GM18520 (cell line): ENCODE results near the gene RBMS1.

ENCODE experiments used
- ATAC-seq: cut with Tn5 transposase; IDR thresholded peaks from one replicate; pipeline ENCODE4 v1.9.1; 2021; ENCODE audit not compliant: unreplicated experiment

RBMS1 gene

DNA sequence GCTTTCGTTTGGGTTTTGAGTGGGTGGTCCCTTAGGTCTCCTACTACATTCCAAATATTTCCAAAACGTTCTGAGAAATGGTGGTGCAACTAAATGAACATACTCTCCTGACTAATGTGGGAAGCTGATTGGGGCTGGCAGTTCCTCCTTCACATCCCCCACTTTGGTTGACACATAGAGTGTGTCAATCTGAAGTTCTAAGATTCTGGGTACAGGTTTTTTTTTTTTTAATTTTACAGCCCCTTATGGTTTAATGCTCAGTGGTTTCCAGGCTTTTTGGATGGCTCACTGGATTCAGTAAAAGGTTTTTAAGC, 235.2 kb downstream of the RBMS1 start:
- ATAC-seq = no peak

DNA sequence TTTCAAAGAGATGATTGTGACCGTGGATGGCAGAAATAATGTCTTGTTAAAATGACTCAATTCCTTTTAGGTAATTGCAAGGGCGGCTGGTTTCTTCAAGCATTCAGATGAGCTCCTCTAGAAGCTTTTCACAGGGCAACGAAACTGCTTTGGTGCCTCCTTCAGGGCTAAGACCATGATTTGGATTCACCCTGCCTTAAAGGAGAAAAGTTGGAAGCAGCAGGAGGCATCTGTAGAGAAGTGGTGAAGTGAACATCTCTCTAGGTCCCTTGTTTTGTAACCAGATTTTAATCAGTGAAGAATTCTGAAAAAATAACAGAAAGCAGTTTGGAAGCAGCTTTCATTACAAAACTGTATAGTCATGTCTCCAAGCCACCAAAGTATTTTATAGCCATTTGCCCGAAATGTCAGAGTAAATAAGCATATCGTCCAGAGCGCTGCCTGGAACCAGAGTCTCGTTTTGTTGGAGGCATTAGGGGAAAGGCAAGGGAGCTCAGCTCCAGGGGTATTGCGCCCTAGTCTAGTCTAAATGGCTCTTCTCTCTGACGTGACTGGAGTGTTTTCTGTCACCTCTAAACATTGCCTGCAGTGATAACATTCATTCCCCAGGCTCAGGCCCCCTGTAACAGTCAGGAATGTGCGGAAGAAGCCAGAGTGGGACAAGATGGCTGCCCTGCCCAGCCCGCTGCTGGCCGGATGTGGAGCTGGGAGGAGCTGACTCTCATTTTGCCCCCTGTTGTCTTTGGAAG, 235.7 kb downstream of the RBMS1 start:
- no peak for ATAC-seq

DNA sequence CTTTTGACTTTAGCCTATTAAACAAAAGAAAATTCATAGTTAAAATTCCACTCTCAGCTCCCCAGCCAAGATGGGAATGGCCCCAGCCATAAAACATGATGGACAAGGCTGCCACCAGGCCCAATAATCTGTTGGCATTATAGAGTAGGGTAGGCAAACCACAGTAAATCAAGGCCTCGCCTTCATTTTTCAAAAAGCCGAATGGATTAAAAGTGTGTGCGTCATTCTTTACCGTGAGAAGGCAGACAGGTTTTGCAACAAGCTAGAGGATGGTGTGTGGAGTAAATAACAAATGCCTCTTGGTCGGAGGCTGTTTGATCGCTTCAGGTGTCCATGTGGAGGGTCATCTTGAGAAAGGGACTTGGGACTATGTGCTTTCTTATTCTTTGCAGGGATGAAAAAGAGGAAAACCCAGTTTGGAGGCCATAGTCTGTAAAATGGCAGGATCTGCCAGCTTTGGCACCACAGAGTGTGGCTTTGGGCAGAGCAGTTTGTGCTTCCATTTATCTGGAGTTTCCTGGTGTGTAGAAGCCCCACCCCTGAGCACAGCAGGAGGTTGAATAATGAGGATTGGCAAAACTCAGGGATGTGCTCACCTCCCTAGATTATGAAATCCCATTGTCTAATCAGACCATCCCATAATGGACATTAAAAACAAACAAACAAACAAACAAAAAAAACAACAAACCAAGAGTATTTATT, 236.4 kb downstream of the RBMS1 start:
- ATAC-seq = no peak

DNA sequence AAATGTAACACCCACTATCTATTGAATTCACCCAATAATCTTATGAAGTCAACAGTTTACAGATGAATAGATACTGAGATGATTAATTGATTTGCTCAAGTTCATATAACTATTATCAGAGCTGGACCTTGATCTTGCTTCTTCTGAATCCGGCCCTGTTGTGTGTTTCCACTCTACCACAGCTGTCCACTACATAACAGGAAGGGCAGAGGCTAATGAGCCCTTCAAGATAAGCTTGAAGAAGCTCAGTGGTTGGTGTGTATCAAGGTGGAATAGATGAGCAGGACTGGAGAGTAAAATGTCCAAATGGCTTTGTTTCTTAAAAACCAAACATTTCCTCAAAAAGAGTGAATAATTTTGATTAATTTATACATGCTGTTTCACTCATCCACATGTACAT, 237.1 kb downstream of the RBMS1 start:
- no peak for ATAC-seq

DNA sequence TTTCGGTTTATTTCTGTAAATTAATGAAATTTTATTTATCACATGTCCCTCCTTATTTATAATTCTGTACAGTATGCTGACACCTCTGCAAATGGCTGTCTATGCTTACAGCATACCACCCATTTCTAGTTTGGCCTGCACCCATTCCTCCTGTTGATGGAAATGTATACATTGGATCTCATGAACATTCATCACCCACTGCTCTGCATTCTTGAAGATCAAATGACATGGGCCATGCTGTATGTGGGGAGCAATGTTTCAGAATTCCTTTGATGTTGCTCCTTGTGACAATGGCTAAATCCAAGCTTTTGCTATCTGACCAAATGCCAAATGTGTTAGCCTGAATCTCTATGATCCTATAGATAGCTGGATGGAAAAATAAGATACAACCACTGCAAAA, 238.2 kb downstream of the RBMS1 start:
- ATAC-seq = no peak

DNA sequence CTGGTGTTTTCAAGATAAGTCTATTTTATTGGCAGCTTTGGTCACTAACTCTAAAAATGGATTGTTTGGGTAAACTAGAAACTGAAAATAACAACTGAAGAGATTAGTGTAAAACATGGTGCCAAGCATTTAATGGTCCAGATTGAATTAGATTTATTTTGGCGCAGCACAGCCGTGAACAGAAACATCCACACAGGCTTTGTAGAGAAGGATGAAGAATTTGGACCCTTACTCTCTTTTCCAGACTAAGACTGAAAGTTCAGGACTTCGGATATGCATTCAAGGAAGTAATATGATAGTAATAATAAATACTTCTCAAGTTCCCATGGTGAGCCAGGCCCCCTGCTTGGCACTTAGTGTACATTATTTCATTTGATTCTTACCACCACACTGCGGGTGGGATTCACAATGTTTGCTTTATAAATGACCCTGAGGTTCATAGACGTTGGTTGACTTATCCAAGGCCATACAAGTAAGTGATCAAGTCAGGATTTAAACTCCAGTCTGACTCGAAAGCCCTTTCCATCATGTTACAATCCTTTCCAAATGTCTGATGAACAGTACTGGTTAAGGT, 239.3 kb downstream of the RBMS1 start:
- ATAC-seq = no peak

DNA sequence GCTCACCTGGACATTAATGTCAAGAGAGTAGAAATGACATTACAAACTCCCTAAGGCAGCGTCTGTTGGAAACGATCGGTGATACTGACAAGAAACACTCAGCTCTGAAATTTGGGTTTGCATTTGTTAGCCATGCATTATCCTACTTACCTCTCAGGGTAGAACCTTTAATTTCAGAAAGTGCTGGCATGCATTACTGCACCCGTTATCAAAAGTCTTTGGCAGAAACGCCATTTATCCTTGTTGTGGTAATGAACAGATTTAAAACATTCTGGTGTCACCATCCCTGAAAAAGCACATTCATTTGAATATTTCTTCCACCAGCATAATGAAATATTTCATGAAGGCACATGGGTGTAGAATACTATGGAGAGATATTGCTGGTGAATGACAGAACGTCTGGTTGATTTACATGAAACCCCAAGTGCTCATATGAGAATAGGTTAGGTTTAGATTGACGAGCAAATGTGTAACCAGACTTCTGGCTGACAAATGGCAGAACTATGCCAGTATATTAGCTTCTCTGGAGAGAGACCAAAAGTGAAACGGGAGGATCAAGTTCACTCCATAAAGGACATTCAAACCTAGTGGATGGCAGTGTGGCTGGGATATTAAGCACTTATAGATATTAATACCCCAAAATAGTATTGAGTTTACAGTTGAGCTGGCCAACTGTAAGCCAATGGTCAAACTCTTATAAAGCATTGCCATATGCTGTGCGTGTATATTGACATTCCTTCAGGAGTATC, 240.0 kb downstream of the RBMS1 start:
- no peak for ATAC-seq

DNA sequence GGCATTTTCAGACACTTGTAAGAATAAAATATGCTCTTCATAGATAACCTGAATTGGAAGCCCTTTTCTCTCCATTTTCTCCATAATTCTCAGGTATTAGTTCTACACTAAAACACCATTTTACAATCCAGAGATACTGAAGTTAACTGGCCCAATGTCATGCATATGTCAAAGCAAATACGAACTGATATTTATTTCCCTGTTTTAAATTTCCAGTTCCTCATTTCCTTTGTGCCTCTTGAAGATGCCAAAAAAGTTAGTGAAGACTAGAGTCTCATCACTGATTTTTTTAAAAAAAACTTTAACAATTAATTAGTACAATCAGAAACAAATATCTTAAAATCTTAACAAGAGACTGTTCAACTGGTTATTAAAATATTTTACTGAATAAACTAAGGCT, 240.7 kb downstream of the RBMS1 start:
- no peak for ATAC-seq

DNA sequence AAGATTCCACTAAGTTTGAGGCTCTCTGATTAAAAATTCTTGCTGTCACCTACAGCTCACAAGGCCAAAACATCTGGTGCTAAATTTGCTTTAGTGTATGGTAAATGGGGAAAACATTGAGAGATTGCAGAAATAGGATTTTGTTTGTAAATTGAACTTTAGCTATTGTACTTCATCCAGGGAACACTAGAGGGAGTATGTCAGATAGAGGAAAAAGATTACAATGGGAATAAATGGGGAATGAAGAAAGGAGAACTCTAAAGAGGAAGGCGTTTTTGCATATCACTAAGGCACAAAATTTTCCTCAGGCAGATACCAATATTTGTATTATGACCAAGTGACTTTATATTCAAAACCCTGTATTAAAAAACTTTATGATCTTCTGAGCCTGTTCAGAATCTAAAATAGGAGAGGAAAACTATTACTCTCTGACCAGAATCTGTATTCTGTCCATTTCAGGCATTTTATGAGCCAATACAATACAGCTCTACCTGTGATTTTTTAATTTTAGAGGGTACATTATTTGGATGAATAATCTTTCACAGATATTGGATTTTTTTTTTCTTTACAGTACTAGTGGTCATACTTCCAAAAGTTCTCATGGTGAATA, 241.2 kb downstream of the RBMS1 start:
- no peak for ATAC-seq

DNA sequence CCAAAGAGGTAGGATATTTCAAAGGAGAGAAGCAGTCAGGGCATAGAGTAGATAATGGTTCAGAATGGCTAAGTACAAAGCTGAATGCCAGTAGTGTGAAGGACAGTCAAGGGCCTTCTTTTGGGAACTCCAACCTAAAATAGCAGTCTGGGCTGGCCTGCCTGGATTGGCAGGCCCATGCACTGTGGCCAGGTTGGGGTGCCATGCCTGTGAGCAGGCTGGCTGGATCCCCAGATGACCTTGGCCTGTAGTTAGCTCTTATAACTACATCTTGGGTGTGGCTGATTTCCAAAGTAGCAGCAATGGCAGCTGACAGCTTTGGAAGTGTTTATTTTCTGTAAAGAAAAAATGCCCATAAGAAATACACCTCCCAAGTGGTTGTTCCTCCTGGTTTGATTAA, 242.0 kb downstream of the RBMS1 start:
- ATAC-seq = no peak

DNA sequence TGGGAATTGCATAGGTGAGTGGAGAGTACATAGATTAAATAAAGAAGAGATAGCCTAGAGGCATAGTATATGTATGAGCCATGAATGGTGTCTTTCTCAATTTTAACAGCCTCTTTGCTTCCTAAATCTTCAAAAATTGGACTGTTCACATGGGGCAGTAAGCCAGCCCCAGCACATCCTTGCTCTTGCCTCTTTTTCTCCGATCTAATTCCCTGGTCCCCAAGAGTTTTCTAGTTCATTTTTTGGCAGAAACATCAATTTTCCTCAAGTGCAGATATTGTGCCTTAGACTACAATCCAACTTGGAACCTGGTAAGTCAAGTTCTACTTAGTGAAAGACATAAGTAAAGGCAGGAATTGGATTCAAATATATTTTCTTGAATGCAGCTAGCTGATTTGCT, 243.7 kb downstream of the RBMS1 start:
- no peak for ATAC-seq

DNA sequence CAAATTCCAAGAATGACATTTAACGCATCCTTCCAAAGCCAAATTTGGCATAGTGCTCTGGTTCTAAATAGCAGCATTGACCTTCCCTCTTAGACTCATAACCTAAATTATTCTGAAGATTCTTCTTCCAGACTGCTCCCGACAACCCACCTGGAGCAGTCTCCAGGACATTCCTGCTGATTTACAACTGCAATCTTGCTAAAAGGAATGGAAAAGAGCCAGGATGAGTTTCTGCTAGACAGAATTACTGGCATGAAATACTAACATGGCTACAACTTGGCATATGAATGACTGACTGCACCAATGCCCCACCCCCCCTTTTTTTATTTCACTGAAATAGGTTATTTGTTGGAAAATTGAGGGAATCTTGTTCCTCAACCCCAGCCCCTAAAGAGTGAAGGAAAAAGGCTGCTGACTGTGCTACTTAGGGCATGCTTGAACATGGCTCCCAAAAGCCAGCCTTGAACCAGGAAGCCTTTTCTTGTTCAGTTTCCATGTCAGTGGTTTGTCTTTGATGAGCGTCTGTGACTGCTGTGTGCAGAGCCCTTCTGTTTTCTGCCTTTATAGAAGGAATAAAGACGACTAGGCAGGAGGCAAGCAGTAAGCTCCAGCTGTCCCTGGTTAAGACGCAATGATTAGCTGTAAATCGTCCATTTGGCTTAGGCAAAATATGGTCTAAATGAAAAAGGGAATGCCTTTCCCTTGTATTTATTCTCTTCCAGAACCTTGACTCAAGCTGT, 246.1 kb downstream of the RBMS1 start:
- no peak for ATAC-seq

DNA sequence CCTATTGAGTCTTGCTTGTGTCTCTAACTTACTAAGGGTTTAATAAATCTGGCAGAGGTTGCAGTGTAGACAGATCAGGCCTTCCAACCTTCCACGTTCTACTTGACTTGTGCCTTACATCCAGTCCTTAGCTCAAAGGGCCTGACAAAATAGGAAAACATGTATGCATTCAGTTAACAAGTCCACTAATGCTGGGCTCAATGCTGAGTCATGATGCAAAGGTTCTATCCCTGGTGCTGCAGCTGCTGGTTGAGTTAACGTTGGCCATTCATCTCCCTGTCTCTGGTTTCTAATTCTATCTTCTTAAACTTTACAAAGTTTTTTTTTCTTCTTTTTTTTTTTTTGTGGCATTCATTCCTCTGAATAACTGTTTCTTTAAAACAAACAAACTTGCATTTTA, 247.3 kb downstream of the RBMS1 start:
- ATAC-seq = no peak

DNA sequence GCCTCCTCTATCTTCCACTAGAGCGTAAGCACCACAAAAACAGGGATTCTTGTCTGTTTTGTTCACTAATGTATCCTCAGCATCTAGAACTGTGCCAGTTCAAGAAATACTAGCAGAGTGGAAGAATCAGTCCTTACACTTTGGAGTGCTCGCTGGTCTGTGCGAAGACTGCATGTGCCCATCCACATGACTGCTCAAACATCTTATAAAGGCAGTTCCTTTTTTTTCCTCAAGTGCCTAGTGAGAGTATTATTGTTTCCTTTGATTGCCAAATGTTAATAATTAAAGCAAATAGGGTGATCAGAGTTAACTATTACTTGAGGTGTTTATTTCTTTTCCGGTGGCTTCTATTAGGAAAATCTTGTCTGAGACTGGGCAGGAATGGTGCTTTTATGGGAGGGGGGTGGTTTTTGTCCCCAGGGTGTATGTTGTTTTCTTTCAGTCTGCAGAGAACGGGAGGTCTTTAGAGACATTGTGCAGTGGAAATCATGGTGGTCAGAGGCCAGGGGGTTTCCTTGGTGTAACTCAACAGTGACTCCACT, 247.9 kb downstream of the RBMS1 start:
- no peak for ATAC-seq

DNA sequence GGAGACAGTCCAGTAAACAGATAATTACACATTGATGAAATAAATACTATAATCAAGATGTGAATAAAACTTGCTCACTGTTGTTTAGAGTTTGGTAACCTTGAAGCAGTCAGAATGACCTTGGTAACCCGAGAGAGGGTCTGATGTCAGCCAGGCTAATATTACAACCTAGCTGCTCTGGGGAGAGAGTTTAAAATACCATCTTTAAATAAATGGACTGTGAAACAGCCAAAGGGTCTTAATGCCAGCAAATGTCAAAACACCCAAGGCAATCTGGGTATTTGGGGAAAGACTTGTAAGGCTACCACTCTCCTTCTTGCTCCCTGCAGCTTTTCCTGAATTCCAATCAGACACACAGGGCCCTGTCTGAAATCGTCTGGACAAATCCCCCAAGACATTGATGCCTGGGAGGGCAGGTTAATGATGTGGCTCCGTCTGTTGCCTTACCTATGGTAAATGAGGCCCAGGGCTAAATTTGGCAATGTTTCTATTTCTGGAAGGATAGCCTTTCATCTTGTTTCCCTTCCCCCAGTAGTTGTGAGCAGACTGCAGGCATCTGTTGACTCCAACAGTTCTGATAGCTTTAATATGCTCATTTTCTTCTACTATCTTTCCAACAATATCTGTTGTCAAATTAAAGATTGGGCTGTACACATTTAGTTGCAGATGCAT, 250.6 kb downstream of the RBMS1 start:
- no peak for ATAC-seq

DNA sequence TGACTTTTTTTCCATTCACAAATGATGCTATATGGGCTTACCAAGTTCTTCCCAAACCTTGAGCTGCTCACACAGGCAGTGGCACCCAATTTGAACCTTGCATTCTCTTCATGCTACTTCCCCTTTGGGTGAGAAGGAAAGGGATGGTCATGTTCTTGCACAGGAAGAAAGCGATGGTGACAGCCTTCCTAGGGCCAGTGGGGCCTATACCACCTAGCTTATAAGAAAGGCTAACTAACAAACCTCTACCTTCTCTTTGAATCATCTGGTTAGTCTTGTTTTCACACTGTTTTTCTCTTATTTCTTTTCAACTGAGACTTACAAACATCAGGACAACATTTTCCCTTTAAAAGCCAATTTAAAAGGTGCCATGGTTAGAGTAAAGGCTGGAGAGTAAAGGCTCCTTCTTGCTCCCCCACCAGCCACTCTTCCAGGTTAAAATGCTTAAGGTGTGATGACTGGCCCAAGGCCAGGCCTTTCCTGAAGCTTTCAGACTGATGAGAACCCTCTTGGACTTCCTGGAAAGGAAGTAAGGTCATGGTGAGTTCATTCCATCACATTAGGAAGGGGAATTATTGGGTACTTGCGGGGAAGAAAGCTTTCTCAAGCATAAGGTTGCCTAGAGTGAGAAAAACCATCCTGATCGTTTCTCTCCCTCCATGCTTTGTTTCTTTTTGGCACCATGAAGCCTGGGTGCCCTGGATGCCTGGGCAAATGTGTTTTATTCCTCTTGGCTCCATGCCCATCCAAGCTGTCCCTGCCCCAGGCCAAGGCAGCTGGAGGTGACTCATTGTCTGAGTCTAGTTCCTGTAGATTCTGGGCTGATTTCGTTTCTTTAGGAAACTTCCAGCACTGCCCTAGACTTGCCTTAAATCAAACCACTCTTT, 252.1 kb downstream of the RBMS1 start:
- no peak for ATAC-seq

DNA sequence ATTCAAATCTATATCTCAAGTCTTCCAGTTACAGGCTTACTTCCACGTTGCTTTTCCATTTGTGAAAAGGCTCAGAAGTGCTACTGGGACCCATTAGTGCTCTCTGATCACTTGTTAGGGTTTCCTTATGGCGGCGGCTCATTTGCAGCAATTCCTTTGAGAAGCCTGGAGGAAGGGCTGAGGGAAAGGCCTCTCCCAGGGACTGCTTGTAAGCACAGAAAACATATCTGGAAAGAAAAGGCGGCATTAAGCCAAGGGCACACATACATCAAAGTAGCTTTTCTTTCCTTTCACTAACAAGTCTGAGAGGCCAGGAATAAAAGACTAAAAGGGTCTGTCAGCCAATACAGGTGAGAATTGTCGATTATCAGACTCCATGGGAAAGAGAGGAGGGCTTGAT, 254.2 kb downstream of the RBMS1 start:
- ATAC-seq = no peak

DNA sequence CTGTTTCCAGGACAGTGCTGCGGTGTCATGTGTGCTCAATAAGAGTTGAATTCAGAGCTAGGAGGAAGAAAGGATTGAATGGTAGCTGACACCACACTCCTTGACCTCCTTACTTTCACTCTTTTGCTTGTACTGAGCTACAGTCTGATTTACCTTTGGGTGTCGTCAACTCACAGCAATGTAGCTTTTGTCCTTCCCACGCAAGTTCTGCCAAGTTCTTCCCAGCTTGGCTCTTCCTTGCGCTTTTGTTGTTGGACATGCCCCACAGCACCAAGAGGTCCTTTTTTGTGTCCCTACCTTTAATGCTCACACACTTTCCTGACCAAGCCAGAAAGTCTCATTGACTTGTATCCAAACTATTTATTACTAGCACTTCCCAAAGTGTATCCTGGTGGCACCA, 255.2 kb downstream of the RBMS1 start:
- ATAC-seq = no peak

DNA sequence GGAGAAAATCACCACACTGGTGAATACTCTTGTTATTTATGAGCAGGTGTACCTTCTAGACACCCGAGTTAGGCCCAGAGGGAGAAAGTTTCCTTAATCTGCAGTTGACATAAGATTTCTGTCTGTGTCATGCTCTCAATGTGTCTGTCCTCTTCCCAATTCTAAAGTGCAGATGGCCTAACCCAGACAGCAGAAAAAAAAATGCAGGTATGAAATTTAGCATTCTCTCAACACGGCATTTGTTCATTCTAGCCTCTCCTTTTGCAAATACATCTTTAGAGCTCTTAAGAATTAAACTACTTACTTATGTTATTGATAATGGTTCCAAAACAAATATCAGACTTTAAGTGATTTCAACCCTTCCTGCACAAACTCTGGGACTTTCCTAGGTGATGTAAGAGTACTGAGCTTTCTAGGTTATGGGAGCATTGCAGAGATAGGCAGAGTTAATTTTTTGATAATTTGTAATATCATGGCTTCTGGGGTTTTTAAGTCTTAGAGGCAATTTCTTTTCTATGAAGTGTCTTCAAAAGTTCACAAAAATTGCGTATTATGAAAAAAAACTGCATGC, 260.6 kb downstream of the RBMS1 start:
- no peak for ATAC-seq
